HG02588 (cell line): Measurements from ENCODE around the gene TSSK1B.
"Not testable (repeated sequence)": the region's sequence is repeated elsewhere in the genome, so short reads cannot be mapped to it uniquely, and the experiment has no call there.

Source experiments
- ATAC-seq: cut with Tn5 transposase; IDR thresholded peaks from one replicate; pipeline ENCODE4 v1.9.1; 2021; ENCODE audit warnings: mild to moderate bottlenecking, moderate library complexity; ENCODE audit not compliant: unreplicated experiment

The TSSK1B gene, protein sequence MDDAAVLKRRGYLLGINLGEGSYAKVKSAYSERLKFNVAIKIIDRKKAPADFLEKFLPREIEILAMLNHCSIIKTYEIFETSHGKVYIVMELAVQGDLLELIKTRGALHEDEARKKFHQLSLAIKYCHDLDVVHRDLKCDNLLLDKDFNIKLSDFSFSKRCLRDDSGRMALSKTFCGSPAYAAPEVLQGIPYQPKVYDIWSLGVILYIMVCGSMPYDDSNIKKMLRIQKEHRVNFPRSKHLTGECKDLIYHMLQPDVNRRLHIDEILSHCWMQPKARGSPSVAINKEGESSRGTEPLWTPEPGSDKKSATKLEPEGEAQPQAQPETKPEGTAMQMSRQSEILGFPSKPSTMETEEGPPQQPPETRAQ

DNA sequence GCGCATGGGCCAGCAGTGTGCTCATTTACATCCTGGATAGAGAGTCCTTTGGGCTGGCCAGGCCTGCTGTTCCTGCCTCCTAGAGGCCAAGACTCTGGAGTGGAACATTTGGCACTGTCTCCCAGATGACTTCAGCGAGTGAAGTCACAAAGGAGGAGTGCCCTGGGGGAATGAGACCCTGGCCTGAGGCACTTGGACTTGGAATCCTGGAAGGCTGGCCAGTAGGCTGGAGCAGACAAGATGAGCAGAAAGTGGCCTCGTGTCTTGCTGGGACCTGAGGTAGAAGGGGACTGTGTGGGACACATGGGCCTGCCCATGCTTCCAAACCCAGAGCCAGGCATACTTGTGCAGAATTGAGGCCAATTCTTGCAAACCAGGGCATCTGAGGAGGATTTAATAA is at the start of gene TSSK1B:
Gene TSSK1B, minus strand, starts transcription at position 101 of the 400 bp plus-strand sequence. CDS start 150 bp downstream, outside the sequence.
- no peak for ATAC-seq

DNA sequence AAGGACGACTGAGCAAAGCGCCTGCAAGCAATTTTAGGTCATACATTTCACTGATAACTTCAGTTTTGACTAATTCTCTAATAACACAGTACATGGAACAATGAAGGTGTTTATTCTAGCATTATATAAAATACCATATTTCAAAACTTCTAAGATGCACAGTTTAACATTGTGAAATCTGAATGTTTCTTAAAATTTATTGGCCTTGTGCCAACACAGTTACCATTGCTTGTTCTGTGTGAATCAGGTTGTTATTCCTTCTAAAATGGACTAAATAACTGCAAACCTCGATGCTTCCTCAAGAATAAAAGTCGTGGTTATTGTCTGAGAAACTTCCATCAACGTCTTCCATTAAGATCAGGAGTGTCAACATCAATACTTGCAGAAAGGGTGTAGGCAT is 45.5 kb upstream of the TSSK1B start:
- ATAC-seq: no peak

DNA sequence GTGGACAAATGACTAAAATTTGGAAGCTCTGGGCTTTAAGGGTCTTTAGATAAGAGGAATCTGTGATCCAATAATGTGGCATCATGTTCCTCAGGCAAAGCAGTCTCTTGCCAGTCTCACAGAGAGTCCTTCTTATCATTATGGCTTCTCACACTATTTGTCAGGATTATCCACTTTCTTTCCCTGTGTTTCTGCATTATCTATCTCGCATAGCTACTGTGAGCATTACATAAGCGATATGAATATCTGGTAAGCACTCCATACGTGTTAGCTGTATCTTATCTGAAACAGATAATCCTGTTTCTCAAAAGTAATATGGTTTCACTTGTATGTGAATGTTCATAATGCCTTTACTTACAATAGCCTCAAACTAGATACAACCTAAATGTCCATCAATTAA is 43.9 kb upstream of the TSSK1B start:
- ATAC-seq: no peak

DNA sequence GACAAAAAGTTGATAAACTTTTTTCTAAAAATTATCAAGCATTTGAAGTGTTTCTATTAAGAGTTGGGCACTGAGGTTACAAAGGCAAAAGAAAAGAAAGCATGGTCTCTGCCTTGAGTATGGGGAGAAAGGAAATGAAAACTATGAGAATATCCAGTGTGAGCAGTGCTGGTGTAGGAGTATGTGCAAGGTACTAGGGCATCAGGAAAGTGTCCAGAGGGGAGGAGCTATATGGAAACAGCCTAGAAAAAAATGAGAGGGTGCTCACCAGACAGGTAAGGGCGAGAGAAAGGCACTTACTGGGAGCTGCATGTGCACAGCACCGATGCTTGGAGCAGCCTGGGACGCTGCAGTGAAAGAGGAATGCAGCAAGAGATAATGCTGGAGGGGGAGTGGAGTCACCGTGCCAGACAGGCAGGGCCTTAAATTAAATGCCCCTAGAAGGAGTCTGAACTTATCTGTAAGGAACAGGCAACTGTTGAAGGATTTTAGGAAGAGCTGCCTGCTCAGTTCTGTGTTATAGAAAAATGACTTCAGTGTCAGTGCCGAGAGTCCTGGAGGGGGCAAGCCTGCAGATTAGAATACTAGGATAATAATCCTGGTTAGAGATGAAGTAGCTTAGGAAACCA is 39.4 kb upstream of the TSSK1B start:
- no peak for ATAC-seq

DNA sequence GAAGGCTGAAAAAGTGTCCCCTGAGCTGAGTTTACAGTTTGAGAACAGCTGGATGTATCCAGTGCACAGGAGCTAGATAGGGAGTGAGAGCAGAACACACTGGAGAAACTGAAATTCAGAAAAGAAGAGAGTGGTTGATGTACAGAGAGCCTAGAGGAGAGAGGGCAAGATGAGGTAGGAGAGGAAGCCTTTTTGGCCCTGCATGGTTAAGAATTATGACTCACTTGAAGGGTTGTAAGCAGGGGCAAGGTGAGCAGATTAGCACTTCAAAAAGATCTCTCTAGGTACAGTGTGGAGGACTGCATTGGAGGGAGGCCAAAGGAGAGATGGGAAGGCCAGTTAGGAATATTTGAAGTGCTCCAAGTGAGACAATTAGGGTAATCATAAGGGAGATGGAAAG is 28.2 kb upstream of the TSSK1B start:
- no peak for ATAC-seq

DNA sequence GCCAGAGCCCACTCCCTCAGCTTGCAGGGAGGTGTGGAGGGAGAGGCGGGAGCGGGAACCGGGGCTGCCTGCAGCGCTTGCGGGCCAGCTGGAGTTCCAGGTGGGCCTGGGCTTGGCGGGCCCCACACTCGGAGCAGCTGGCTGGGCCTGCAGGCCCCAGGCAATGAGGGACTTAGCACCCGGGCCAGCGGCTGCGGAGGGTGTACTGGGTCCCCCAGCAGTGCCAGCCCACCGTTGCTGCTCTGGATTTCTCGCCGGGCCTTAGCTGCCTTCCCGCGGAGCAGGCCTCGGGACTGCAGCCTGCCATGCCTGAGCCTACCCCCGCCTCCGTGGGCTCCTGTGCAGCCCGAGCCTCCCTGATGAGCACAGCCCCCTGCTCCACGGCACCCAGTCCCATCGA is 22.3 kb upstream of the TSSK1B start:
- ATAC-seq: not testable (repeated sequence)

DNA sequence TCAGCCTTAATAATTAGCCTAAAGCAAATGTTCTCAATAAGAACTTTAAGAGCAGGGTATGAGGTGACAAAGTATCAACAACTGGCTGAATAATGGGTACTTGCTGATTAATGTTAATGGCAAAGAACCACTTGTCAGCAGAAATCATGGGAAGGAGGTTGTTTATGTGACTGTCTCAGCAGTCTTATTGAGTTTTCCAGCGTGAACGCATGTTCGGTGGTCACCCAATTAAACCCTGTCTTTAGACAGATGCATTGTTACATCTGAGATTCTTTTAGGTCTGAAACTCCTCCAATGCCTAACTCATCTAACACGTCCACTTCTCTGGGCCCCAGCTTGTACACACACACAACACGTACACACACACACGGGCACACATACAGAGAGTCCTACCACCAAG is 18.2 kb upstream of the TSSK1B start:
- no peak for ATAC-seq

DNA sequence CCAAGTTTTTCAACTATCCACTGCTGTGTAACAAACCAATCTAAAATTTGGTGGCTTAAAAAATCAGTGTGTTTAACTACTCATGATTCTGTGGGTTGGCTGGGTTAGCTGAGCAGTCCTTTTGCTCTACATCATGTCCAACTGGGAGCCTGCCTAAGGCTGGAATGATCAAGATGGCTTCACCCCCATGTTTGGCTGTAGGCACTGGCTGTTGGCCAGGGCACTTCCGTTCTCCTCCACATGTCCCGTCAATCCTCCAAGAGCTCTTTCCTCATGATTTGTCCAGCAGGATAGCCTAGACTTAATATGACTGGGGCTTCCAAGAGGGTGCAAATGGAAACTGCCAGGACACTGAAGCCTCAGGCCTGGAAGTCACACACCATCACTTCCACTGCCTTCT is 17.0 kb upstream of the TSSK1B start:
- no peak for ATAC-seq

DNA sequence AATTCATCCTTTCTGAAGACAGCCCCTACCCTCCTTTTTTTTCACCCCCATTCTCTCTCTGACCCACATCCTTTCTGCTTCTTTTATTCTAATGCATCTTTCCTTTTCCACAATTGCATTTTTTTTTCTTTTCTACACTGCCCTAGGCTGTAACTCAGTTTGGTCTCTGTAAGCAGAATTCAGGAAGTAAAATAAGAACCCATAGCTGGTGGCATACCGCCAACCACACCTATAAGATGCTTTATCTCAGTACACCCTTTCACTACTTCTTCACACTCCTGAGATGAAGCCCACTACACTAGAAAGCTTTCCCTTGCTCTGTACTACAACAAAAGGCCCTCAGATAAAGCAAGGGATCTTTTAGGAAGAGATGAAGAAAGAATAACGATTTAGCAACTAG is 16.1 kb upstream of the TSSK1B start:
- no peak for ATAC-seq

DNA sequence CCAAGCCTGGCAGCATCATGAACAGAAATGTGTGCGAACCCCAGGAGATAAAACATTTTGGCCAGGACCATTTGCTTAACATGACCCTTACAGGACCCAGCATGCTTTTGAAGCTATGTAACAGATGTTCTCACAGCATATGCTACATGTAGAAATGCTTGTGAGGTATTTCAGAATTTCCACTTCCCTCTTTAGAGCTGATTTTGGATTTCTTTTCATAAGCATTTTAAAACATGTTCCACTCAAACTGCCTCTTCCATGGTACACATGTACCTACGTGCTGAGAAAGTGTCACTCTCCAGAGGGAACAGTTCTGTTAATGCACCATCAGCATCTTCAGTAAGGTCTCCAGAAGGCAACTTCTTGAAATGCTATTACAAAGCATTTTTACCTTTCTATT is 15.7 kb upstream of the TSSK1B start:
- ATAC-seq: no peak

DNA sequence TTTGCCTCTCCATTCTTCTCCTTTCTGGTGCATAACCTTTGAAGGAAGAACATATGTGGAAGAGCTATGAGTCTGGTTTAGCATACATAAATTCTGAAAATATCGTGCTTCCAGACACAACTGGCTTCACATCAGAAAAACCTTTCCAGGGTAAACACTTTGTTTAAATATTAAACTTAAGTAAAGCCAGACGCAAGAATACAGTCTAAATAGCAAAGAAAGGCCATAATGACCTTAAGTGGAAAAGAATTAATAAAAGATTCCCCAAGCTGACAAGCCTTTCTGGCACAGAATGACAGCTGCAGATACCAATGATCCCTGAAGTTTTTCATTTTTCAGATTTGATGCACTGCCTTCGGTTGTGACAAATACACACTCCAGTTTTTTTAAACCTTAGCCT is 13.5 kb upstream of the TSSK1B start:
- ATAC-seq: no peak

DNA sequence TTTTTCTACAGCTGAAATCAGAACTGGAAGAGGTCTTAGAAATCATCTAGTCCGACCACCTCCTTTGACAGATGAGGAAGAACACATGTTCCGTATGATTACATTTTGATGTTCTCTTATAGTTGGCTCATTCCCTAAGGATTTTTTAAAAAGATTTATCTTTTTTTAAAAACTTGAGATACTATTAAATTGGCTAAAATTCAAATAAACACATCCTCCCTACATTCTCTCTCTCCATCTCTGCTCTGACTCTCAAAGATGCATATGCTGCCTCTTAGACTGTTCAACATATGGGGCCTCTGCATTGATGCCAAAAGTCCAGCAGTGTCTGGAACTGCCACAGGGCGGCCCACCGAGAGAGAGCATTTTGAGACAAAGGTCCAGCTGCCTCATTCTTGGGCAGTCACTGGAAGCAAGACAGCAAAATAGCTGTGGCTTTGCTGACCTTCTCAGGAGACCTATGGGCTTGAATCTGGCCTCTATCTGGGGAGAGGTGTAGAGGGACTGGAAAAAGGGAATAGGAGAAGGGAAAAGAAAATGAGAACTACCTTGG is 12.8 kb upstream of the TSSK1B start:
- ATAC-seq: no peak

DNA sequence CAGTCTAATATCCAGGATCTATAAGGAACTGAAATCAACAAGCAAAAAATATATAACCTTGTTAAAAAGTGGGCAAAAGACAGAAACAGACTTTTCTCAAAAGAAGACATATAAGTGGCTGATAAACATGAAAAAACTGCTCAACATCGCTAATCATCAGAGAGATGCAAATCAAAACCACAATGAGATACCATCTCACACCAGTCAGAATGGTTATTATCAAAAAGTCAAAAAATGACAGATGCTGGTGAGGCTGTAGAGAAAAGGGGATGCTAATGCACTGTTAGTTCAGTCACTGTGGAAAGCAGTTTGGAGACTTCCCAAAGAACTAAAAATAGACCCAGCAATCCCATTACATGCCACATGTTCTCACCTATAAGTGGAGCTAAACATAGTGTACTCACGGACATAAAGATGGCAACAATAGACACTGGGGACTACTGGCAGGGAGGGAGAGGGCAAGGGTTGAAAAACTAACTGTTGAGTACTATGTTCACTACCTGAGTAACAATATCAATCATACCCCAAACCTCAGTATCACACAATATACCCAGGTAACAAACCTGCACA is 11.7 kb upstream of the TSSK1B start:
- no peak for ATAC-seq

DNA sequence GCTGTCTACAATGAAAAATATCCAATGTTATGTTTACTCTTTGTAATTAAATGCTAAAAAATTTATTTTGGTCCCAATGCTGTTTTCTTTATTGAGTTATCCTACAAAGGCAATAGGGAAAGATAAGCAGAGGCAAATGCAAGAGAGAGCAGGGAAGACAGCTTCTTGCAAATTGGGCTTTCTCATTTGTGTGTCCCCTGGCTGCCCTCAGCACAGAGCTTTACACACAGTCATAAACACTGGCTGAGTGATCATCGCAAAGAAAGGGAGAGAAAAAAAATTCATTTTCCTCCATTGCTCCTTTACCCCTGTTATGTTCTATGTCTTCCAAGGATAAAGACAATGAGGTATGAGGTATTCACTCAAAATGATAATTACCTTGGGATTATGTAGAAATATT is 2.3 kb upstream of the TSSK1B start:
- ATAC-seq: no peak

DNA sequence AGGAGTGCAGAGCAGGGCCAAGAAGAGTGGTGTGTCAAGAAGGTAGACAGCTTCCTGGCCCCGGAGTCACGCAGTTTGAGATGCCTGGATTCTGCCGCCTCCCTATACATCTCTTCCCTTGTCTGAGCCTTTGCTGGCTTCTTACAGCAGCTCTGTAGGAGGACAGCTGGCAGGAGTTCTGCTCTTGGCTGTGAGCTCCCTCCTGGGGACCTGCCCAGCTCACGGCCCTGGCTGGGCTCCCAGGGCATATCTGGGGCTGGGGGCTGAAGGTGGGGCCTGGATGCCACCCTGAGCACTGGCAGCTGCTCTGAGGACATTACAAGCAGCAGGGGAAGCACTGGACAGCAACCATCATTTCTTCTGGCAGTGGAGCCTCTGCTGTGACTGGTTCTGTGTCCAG is 786 bp upstream of the TSSK1B start:
- ATAC-seq: no peak

DNA sequence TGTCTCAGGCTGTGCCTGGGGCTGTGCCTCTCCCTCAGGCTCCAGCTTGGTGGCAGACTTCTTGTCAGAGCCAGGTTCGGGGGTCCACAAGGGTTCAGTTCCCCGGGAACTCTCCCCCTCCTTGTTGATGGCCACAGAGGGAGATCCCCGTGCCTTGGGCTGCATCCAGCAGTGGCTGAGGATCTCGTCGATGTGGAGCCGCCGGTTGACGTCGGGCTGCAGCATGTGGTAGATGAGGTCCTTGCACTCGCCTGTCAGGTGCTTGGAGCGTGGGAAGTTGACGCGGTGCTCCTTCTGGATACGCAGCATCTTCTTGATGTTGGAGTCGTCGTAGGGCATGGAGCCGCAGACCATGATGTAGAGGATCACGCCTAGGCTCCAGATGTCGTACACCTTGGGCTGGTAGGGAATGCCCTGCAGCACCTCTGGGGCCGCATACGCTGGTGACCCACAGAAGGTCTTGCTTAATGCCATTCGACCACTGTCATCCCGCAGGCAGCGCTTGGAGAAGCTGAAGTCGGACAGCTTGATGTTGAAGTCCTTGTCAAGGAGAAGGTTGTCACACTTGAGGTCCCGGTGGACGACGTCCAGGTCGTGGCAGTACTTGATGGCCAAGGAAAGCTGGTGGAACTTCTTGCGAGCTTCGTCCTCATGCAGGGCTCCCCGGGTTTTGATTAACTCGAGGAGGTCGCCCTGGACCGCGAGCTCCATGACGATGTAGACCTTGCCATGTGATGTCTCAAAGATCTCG is 752 bp downstream of the TSSK1B start:
- ATAC-seq: no peak

DNA sequence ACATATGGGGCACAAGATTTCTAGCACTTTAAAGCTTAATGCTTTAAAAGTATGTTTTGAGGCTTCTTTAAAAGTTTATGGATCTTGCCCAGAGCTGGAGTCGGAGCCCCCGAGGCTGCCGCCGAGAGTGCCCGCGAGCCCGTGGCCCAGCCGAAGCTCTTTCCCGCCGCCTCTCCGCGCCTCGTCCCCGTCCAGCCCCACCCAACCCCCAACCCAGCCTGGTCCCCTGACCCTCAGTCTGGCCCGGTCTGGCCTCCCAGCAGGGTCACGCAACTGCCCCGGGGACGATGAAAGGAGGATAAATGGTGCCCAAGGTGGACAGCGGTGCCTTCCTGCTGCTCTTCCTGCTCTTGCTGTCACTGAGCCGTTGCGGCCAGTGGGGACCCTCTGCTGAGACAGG is 1.7 kb downstream of the TSSK1B start:
- no peak for ATAC-seq

DNA sequence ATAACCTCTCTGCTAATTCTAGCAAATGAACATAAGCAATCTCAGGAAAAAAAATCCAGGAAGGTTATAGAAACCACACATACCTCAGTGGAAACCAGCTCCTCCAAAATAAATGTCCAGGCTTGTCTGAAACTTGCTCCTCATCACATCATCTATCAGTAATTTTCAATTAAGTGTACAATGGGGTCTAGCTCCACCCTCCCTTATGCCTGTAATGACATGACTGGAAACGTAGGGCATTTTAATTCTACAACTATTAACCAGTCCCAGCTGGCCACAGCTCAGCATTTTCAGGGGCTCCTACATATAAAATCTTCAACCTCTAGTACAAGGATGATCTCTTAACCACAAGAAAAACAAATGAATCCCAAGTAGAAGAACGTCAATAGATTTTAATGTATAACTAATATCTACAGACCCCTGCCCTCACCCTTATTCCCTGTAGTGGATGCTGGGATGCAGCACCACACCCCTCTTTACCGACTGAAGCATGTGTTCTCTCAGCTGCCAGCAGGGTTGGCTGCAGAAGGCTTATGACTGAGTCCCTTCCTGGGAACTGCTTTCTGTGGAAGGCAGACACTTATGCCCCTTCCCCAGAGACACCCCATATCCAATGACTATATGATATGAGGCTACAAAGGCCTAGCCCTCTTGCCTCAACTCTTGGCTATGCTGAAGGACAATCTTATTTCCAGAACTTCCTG is 6.8 kb downstream of the TSSK1B start:
- no peak for ATAC-seq

DNA sequence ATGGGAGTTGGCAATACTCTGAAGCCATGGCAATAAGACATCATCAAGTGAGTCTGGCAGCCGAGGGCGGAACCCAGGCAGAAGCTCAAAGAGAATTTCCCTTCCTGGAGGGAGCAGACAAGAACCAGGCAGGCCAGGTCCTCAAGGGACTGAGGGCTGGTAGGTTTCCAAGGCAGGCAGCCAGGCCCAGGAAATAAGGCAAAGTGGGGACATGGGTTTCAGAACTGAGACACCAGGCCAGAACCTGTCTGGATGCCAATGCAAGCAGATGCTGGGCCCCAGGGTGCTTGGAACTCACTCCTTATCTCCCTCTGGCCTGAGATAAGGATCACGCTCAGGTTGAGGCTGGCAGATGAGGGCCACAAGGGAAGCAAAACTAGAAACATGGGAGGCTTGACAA is 8.9 kb downstream of the TSSK1B start:
- no peak for ATAC-seq

DNA sequence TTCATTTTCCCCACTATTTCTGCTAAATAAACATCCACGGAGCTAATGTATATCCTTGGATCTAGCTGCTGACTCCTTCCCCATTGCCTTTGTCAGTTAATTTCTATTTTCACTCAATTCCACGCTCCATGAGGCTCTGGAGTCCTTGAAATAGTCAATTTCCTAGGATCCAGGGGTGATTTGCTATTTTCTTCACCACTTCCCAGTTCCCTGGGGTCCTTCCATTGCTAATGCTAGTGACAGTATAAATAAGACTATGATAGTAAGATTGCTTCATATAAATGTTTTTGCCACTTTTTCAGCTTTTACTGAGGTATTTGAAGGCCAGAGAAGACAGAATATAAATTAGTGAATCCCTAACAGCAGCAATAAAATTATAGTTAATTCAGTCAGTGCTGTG is 13.1 kb downstream of the TSSK1B start:
- no peak for ATAC-seq

DNA sequence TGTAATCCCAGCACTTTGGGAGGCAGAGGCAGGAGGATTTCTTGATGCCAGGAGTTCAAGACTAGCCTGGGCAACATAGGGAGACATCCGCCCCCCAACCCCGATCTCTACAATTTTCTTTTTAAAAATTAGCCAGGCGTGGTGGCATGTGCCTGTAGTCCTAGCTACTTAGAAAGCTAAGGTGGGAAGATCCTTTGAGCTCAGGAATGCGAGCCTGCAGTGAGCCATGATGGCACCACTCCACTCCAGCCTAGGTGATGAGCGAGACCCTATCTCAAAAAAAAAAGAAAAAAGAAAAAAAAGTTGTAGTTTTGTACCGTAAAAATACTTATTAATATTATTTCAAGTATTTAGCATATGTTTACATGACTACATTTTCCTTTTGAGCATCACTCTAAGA is 29.3 kb downstream of the TSSK1B start:
- ATAC-seq: no peak
